ENCODE results near the gene ANKRD18A.
"Not testable (repeated sequence)": the region's sequence is repeated elsewhere in the genome, so short reads cannot be mapped to it uniquely, and the experiment has no call there.

The ANKRD18A gene

DNA sequence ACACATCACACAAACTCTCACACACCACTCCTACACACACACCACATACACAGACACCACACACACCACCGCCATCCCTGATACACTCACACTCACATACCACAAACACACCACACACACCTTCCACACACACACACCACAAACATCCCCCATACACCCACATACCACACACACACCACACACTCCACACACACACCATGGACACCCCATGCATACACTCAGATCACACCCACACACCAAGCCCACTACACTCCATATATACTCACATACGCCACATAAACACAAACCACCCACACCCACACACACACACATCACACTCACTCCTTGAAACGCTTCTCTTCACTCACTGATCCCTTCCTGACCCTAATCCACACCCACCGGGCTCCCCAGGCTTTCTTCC is 9.1 kb upstream of the ANKRD18A start:
- in situ Hi-C loops (cut with HindIII; ENCODE audit: low sequenced_read_pairs), result no loop called here
- no peak overlapping the region for H3K4me3 ChIP-seq (ENCODE audit: low read depth, low read length)
- no peak for DNase-seq (ENCODE audit: low read depth)
- no peak for TF ChIP-seq CTCF (IDR thresholded peaks at IDR 0.05; ENCODE audit: low read depth, low read length, missing control alignments)

- no peak overlapping the region for H3K4me3 ChIP-seq (ENCODE audit: low read depth, low read length)
- in situ Hi-C loops (cut with HindIII; ENCODE audit: low sequenced_read_pairs), result no loop called here
- DNase-seq (ENCODE audit: low read depth), result no peak
- no peak for TF ChIP-seq CTCF (IDR thresholded peaks at IDR 0.05; ENCODE audit: low read depth, low read length, missing control alignments)
These were observed 5.6 kb upstream of the ANKRD18A start for GRCh38 chr9:38626006-38626405.

DNA sequence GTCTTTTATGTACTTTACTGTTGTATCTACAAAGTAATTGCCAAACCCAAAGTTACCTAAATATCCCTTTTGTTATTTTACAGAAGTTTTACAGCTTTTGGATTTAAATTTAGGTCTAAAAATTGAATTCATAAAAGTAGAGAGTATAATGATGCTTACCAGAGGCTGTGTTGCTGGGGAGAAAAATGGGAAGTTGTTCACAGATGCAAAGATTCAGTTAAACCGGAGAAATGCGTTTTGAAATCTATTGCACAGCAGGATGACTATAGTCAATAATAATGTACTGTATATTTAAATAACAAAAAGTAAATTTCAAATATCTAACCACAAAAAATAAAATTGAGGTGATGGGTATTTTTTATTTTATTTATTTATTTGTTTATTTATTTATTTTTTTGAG is 2.6 kb upstream of the ANKRD18A start:
- H3K4me3 ChIP-seq (ENCODE audit: low read depth, low read length), result no peak overlapping the region
- no peak for TF ChIP-seq CTCF (IDR thresholded peaks at IDR 0.05; ENCODE audit: low read depth, low read length, missing control alignments)
- DNase-seq (ENCODE audit: low read depth), result no peak
- in situ Hi-C loops (cut with HindIII; ENCODE audit: low sequenced_read_pairs), result no loop called here

- no peak for DNase-seq (ENCODE audit: low read depth)
- peak overlapping the region; percentile 55 for H3K4me3 ChIP-seq (ENCODE audit: low read depth, low read length)
- TF ChIP-seq CTCF (IDR thresholded peaks at IDR 0.05; ENCODE audit: low read depth, low read length, missing control alignments), result no peak
- in situ Hi-C loops (cut with HindIII; ENCODE audit: low sequenced_read_pairs), result no loop called here
These were observed 1.9 kb upstream of the ANKRD18A start for GRCh38 chr9:38622288-38622674.

DNA sequence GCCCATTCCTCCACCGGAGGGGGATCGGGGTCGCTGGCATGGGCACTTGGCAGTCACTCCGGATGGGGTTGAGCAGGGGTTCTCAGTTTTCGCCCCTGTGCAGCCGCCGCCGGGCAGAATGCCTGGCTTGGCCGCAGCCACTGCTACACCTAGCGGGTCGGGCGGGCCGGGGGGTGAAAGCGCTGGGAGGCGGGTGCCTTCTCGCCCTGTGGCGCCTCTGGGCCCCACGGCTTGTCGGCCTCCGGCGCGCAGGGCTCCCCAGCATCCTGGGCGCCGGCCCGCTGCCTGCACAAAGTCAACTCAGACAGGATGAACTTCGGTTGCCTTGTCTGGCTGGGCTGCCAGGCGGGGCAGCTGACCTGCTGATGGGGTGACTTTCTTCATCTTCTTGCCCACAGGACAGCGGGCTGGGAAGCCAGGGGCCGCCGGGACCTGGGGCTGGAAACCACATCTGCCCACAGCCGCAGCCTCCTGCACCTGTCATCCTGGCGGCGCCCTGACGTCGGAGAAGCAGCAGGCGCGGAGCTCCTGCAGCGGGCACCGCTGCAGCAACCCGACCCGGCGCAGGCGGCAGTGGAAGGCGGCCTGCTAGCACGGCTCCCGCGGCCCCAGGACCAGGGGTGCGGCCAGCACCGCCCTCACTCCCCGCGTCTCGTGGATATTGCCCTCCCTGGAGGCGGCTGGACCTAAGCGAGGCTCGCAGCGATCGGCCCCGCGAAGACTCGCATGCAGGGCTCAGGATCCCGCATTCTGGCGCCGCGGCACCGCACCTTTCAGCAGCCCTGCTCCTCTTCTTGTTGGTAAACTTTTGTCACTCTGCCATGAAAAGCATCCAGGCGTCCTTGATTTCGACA is 1.3 kb upstream of the ANKRD18A start:
- H3K4me3 ChIP-seq (ENCODE audit: low read depth, low read length), result peak overlapping the region; percentile 55
- in situ Hi-C loops (cut with HindIII; ENCODE audit: low sequenced_read_pairs), result no loop called here
- no peak for DNase-seq (ENCODE audit: low read depth)
- TF ChIP-seq CTCF (IDR thresholded peaks at IDR 0.05; ENCODE audit: low read depth, low read length, missing control alignments), result no peak

DNA sequence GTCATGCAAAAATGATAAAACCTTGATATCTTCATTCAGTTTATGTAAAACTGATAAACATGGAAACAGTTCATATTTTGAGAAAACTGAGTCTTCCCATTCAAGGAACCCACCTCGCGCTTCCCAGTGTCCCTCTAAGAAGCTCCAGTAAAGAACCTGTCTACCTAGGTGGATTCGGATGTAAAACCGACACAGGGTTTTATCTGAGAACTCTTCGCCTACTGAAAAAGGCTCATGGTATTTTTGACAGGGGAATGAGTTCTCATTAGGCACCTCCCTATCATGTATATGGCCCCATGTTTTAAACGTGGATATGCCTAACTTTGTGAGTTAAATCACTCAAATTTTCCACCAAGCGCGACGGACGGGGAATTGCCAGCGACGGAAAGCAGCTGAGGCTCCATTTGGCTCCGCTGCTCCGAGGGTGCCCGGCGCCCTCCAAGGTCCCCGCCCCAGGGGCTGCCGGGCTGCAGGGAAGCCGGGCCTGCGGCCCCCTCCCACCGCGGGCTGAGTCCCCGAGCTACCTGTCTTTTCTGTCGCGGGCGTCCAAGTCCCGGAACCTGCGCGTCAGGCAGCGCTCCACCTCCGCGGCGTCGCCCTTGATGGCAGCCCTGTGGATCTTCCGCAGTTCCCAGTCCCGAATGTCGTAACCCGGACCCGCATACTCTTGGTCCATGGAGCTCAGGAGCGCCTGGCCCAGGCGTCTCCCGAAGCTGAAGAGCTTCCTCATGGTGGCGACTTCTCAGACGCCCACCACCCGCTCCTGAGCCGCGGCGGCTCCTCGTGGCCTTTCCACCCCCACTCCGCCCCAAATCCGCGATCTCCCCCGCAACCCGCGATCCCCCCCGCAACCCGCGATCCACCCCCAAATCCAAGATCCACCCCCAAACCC is 594 bp downstream of the ANKRD18A start:
- TF ChIP-seq CTCF (IDR thresholded peaks at IDR 0.05; ENCODE audit: low read depth, low read length, missing control alignments), result no peak
- in situ Hi-C loops (cut with HindIII; ENCODE audit: low sequenced_read_pairs), result no loop called here
- DNase-seq (ENCODE audit: low read depth), result no peak
- peak overlapping the region; percentile 55 for H3K4me3 ChIP-seq (ENCODE audit: low read depth, low read length)

- H3K4me3 ChIP-seq (ENCODE audit: low read depth, low read length); in situ Hi-C loops (cut with HindIII; ENCODE audit: low sequenced_read_pairs); DNase-seq (ENCODE audit: low read depth): not testable (repeated sequence)
These were observed 22.2 kb downstream of the ANKRD18A start for GRCh38 chr9:38598029-38598745.

GRCh38 chr9:38595117-38595516 is 25.3 kb downstream of the ANKRD18A start:
- H3K4me3 ChIP-seq (ENCODE audit: low read depth, low read length); in situ Hi-C loops (cut with HindIII; ENCODE audit: low sequenced_read_pairs); DNase-seq (ENCODE audit: low read depth): not testable (repeated sequence)

GRCh38 chr9:38591346-38592063 is 28.9 kb downstream of the ANKRD18A start:
- H3K4me3 ChIP-seq (ENCODE audit: low read depth, low read length); in situ Hi-C loops (cut with HindIII; ENCODE audit: low sequenced_read_pairs); DNase-seq (ENCODE audit: low read depth): not testable (repeated sequence)
